Breast epithelium (tissue), 4 donors: Measurements from ENCODE around the gene MVB12B. TPM values are rescaled to one million over a fixed set of nuclear protein-coding genes. Genes with fewer than 3 reads are reported as not detected.
"Not testable (repeated sequence)": the region's sequence is repeated elsewhere in the genome, so short reads cannot be mapped to it uniquely, and the experiment has no call there.

Experiments used
- DNase-seq, 2 donors: peaks; one replicate each; pipeline ENCODE4 v3.0.0-alpha.2; 2019; ENCODE audit warnings: low spot score in 2 of 2
- H3K27ac ChIP-seq, 2 donors: fragments of 200-600 bp; sonication (generic) in 1 of 2; one replicate each; pipeline ENCODE4 v1.5.1; 2016 to 2019; ENCODE audit warnings: mild to moderate bottlenecking in 1 of 2
- H3K27me3 ChIP-seq, 2 donors: fragments of 200-600 bp; sonication (generic) in 1 of 2; one replicate each; pipeline versions ENCODE4 v1.5.1 to v1.6.0; 2017 to 2019; ENCODE audit warnings: control low read depth in 1 of 2, mild to moderate bottlenecking in 1 of 2
- H3K36me3 ChIP-seq: fragments of 200-600 bp; one replicate; pipeline ENCODE4 v1.5.1; 2019
- H3K4me1 ChIP-seq, 2 donors: fragments of 200-600 bp; sonication (generic); one replicate each; pipeline ENCODE4 v1.5.1; 2016 to 2019; ENCODE audit warnings: control low read depth in 1 of 2
- H3K4me3 ChIP-seq, 3 donors: fragments of 200-600 bp; sonication (generic); 1 replicate in 2 of 3; 2 replicates in 1 of 3; pipeline ENCODE4 v1.5.1; 2016 to 2019; ENCODE audit warnings: mild to moderate bottlenecking in 3 of 3, moderate library complexity in 2 of 3
- H3K9me3 ChIP-seq, 2 donors: fragments of 200-600 bp; sonication (generic) in 1 of 2; one replicate each; pipeline ENCODE4 v1.5.1; 2016 to 2019; ENCODE audit warnings: control low read depth in 1 of 2
- CTCF ChIP-seq, 3 donors: fragments of 450-650 bp; IDR thresholded peaks; one replicate each; pipeline ENCODE4 v1.5.1; 2016 to 2017; ENCODE audit warnings: antibody characterized with exemption in 3 of 3, mild to moderate bottlenecking in 3 of 3, moderate library complexity in 3 of 3
- POLR2A ChIP-seq: fragments of 450-650 bp; IDR thresholded peaks from one replicate; pipeline ENCODE4 v1.6.1; 2016; ENCODE audit warnings: antibody characterized with exemption, mild to moderate bottlenecking, moderate library complexity
- POLR2AphosphoS5 ChIP-seq, 3 donors: sonication (generic); formaldehyde crosslinking; IDR thresholded peaks; one replicate each; pipeline ENCODE4 v1.6.1; 2017; ENCODE audit warnings: antibody characterized with exemption in 3 of 3
- intact Hi-C: fragments of 100-400 bp; cut with DNase I; formaldehyde crosslinking; loops from one replicate; pipeline ENCODE4 v1.15.1; 2023; ENCODE audit warnings: low total_unique reads
- total RNA-seq, 3 donors: library from RNA; depleted of rRNA; stranded (reverse); fragments of >200 nt; gene quantifications; one replicate each; pipeline ENCODE4 v1.1.0, GENCODE V29; 2016

The MVB12B gene
- total RNA-seq, 3 donors from 2014 or later, result 8.2 to 12.6 (median 9.9) TPM

DNA sequence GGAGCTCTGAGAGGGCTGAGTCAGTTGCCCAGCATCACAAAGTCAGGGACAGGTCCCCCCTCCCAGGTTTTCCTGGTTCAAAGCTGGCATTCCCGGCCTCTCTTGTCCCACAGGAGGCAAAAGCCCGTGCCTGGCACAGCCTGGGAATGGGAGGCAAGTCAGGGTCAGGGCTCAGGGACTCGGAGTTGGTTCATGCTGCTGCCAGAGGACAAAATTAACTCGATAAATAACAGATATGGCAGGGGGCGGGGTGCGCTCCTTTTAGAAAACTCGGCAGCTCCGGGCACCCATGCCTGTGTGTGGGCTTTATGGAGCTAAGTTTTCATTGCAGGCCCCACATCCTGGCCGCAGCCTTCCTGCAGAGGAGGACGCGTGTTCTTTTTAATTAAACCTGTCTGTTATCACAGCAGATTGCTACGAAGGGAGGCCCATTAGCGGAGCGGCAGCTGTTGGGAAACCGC is 224.3 kb downstream of the MVB12B start:
- Histone ChIP-seq H3K27ac (peak overlapping the region in 1 of 2 donors; percentile 48), H3K4me3 (no peak overlapping the region), H3K36me3 (no peaks in the 10 kb centered on the region), H3K4me1 (no peaks in the 10 kb centered on the region), H3K27me3 (peaks cover 0 to 6% of the 10 kb centered on the region in 2 donors), H3K9me3 (no peaks in the 10 kb centered on the region)
- TF ChIP-seq CTCF (IDR thresholded peaks at IDR 0.05) (no peak), POLR2A (no peak), POLR2AphosphoS5 (IDR thresholded peaks at IDR 0.05) (no peak)
- DNase-seq, result peak in 1 of 2 donors; percentile 20
- intact Hi-C loops, result no loop called here

DNA sequence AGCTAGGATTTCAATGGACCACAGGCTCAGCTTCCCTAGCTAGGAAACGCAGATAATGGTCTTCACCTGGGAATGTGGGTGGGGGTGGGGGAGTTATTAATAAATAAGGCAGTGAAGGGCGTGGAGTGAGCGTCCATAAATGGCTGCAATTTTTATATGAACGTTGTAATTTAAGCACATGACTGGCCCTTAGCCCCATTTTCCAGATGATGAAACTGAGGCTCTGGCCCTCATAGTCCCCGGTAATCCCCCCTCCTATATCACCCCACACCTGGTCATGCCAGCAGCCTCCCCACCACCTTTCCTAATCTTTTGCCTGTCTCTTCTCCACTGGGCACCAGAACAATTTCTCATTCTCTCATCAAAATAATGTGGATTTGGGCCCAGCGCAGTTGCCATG is 225.2 kb downstream of the MVB12B start:
- TF ChIP-seq POLR2A (no peak), CTCF (IDR thresholded peaks at IDR 0.05) (no peak), POLR2AphosphoS5 (IDR thresholded peaks at IDR 0.05) (no peak)
- H3K4me3 ChIP-seq, result no peak overlapping the region
- peaks cover 0 to 6% of the 10 kb centered on the region in 2 donors for H3K27me3 ChIP-seq
- H3K9me3 ChIP-seq, result no peaks in the 10 kb centered on the region
- no peak overlapping the region for H3K27ac ChIP-seq
- DNase-seq, result no peak
- intact Hi-C loops, result no loop called here
- no peaks in the 10 kb centered on the region for H3K4me1 ChIP-seq
- no peaks in the 10 kb centered on the region for H3K36me3 ChIP-seq

GRCh38 chr9:126554292-126554691 is 227.7 kb downstream of the MVB12B start:
- no peaks in the 10 kb centered on the region for H3K36me3 ChIP-seq
- H3K27ac ChIP-seq, result no peak overlapping the region
- H3K27me3 ChIP-seq, result no peaks in the 10 kb centered on the region
- H3K4me1 ChIP-seq, result no peaks in the 10 kb centered on the region
- no peak for TF ChIP-seq CTCF (IDR thresholded peaks at IDR 0.05)
- TF ChIP-seq POLR2A, result no peak
- no peak for TF ChIP-seq POLR2AphosphoS5 (IDR thresholded peaks at IDR 0.05)
- DNase-seq, result no peak
- intact Hi-C loops, result no loop called here
- no peaks in the 10 kb centered on the region for H3K9me3 ChIP-seq
- no peak overlapping the region for H3K4me3 ChIP-seq

DNA sequence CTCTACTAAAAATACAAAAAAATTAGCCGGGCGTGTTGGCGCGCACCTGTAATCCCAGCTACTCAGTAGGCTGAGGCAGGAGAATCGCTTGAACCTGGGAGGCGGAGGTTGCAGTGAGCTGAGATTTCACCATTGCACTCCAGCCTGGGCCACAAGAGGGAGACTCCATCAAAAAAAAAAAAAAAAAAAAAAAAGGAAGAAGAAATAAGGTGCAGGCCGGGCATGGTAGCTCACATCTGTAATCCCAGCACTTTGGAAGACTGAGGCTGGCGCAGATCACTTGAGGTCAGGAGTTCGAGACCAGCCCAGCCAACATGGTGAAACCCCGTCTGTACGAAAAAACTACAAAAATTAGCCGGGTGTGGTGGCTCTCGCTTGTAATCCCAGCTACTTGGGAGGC is 228.8 kb downstream of the MVB12B start:
- intact Hi-C loops, result loop anchor here (5.0 kb wide), 1 partner anchor 53 kb away; no protein-coding TSS in a partner anchor
- not testable (repeated sequence) for H3K4me3 ChIP-seq, H3K27me3 ChIP-seq, H3K4me1 ChIP-seq, H3K27ac ChIP-seq, H3K36me3 ChIP-seq, H3K9me3 ChIP-seq, DNase-seq
